Mucosa of descending colon (tissue), 3 donors: Measurements from ENCODE around the gene ZNF133. TPM values are rescaled to one million over a fixed set of nuclear protein-coding genes. Genes with fewer than 3 reads are reported as not detected.
A peak's percentile ranks its signal among the peaks of the same experiment; 100 is the strongest.

Experiments
- ATAC-seq: fragments of 200-7000 bp; cut with Tn5 transposase; one replicate; pipeline ENCODE4 v1.9.1; 2020; ENCODE audit warnings: mild to moderate bottlenecking, moderate library complexity
- DNase-seq, 3 donors: peaks; one replicate each; pipeline ENCODE4 v3.0.0-alpha.2; 2020
- H3K36me3 ChIP-seq: fragments of 200-600 bp; one replicate; pipeline ENCODE4 v1.8.0; 2021; ENCODE audit warnings: low read depth, mild to moderate bottlenecking
- H3K4me1 ChIP-seq: fragments of 200-600 bp; one replicate; pipeline ENCODE4 v1.8.0; 2021; ENCODE audit warnings: low read depth, mild to moderate bottlenecking
- H3K4me3 ChIP-seq: fragments of 200-600 bp; one replicate; pipeline ENCODE4 v1.8.0; 2021; ENCODE audit warnings: mild to moderate bottlenecking
- H3K9me3 ChIP-seq: fragments of 200-600 bp; one replicate; pipeline ENCODE4 v1.8.0; 2021; ENCODE audit warnings: mild to moderate bottlenecking
- CTCF ChIP-seq: fragments of 200-600 bp; IDR thresholded peaks from one replicate; pipeline ENCODE4 v1.8.0; 2022; ENCODE audit warnings: antibody characterized with exemption, mild to moderate bottlenecking
- intact Hi-C, 2 donors: fragments of 100-400 bp; cut with DNase I in 1 of 2; cut with micrococcal nuclease in 1 of 2; formaldehyde crosslinking; loops; one replicate each; pipeline versions ENCODE4 v1.11.0 to v1.11.1; 2022; cut with DNase I, micrococcal nuclease
- total RNA-seq, 3 donors: library from RNA; stranded (reverse); fragmentation: NEBNext Ultra II Directional in 2 of 3; extraction: Animal tissue kit (Norgen Biotek cat#: 25700) in 2 of 3; gene quantifications; one replicate each; pipeline versions ENCODE4 v1.2.1 to v1.2.4, GENCODE V29; 2021 to 2023
- donor health status: DM: no; HTN: no; CAD: no; lungs with moderate emphysema.
- donor health status: DM: no; HTN: no; CAD: no.
- donor health status: DM: no; HTN: yes; CAD: no.

The ZNF133 gene
- total RNA-seq, 3 donors from 2014 or later, result 6.1 to 14.3 (median 11.8) TPM

- H3K9me3 ChIP-seq, result no peaks in the 10 kb centered on the region
- no peak for TF ChIP-seq CTCF
- intact Hi-C loops, result no loop called here
- ATAC-seq (no peak), DNase-seq (no peak)
- H3K4me3 ChIP-seq, result no peak overlapping the region
- no peaks in the 10 kb centered on the region for H3K36me3 ChIP-seq
- H3K4me1 ChIP-seq, result no peaks in the 10 kb centered on the region
Observed at GRCh38 chr20:18310051-18310450, 21.7 kb downstream of the ZNF133 start.

- no peaks in the 10 kb centered on the region for H3K36me3 ChIP-seq
- no peak for TF ChIP-seq CTCF
- H3K4me1 ChIP-seq, result no peaks in the 10 kb centered on the region
- H3K9me3 ChIP-seq, result no peaks in the 10 kb centered on the region
- no peak overlapping the region for H3K4me3 ChIP-seq
- DNase-seq (no peak), ATAC-seq (no peak)
- intact Hi-C loops, result no loop called here
Observed at GRCh38 chr20:18310592-18310991, 22.3 kb downstream of the ZNF133 start.

GRCh38 chr20:18312723-18313122 lies 24.4 kb downstream of the ZNF133 start:
- intact Hi-C loops, result no loop called here
- TF ChIP-seq CTCF, result no peak
- no peaks in the 10 kb centered on the region for H3K36me3 ChIP-seq

GRCh38 chr20:18313411-18313810 lies 25.1 kb downstream of the ZNF133 start:
- intact Hi-C loops, result no loop called here
- H3K9me3 ChIP-seq, result no peaks in the 10 kb centered on the region
- no peak for TF ChIP-seq CTCF
- no peaks in the 10 kb centered on the region for H3K36me3 ChIP-seq
- H3K4me3 ChIP-seq, result no peak overlapping the region
- ATAC-seq, result peak; percentile 21
- H3K4me1 ChIP-seq, result no peaks in the 10 kb centered on the region
- DNase-seq, result no peak

More at GRCh38 chr20:18312723-18313122, 24.4 kb downstream of the ZNF133 start:
- no peaks in the 10 kb centered on the region for H3K9me3 ChIP-seq
- ATAC-seq (no peak), DNase-seq (no peak)
- H3K4me1 ChIP-seq, result no peaks in the 10 kb centered on the region
- H3K4me3 ChIP-seq, result no peak overlapping the region

GRCh38 chr20:18314786-18315406 lies 26.6 kb downstream of the ZNF133 start:
- Histone ChIP-seq H3K36me3 (no peaks in the 10 kb centered on the region), H3K9me3 (no peaks in the 10 kb centered on the region), H3K4me1 (no peaks in the 10 kb centered on the region), H3K4me3 (no peak overlapping the region)
- no peak for TF ChIP-seq CTCF
- ATAC-seq, result no peak
- DNase-seq, result no peak
- intact Hi-C loops, result no loop called here

- no peak for TF ChIP-seq CTCF
- Histone ChIP-seq H3K36me3 (no peaks in the 10 kb centered on the region), H3K4me1 (no peaks in the 10 kb centered on the region), H3K4me3 (no peak overlapping the region), H3K9me3 (no peaks in the 10 kb centered on the region)
- no peak for DNase-seq
- no peak for ATAC-seq
- intact Hi-C loops, result no loop called here
Observed at GRCh38 chr20:18316166-18316565, 27.8 kb downstream of the ZNF133 start.
